ENCODE data around the gene NTN1. TPM values are rescaled to one million over a fixed set of nuclear protein-coding genes. Genes with fewer than 3 reads are reported as not detected.
"Not testable (repeated sequence)": the region's sequence is repeated elsewhere in the genome, so short reads cannot be mapped to it uniquely, and the experiment has no call there.

The NTN1 gene
- total and polyA plus RNA-seq, 2 experiments from 2014 or later = 0.11 to 0.21 TPM

GRCh38 chr17:9101356-9101755, 80.0 kb downstream of the NTN1 start:
- Histone ChIP-seq H3K9me2 (ENCODE audit: insufficient read depth) (no peaks in the 10 kb centered on the region), H3K27ac (no peak overlapping the region), H3K9me3 (ENCODE audit: low read depth) (no peaks in the 10 kb centered on the region), H3K4me2 (ENCODE audit: unreplicated experiment) (no peak overlapping the region), H3K4me3 (no peak overlapping the region), H3F3A (ENCODE audit: insufficient read depth) (no peaks in the 10 kb centered on the region), H3K27me3 (replicated peaks; ENCODE audit: insufficient read depth) (no peaks in the 10 kb centered on the region), H4K20me1 (ENCODE audit: insufficient read depth) (no peaks in the 10 kb centered on the region), H3K4me1 (ENCODE audit: insufficient read depth) (no peaks in the 10 kb centered on the region), H3K9ac (no peak overlapping the region), H3K79me2 (ENCODE audit: insufficient read depth) (no peaks in the 10 kb centered on the region), H2AFZ (no peak overlapping the region), H3K36me3 (ENCODE audit: low read depth) (no peaks in the 10 kb centered on the region)
- in situ Hi-C loops (cut with MboI) = no loop called here
- 11 to 13% methylated on average over 1 of the region's 1 CpG for WGBS, 2 experiments (ENCODE audit: low coverage in 1 of 2, low lambda C conversion rate in 2 of 2, missing lambda C conversion rate in 2 of 2)
- DNase-seq = no peak
- TF ChIP-seq EZH2 (IDR thresholded peaks at IDR 0.05; ENCODE audit: insufficient read depth, poor library complexity, severe bottlenecking) (no peak), EZH2phosphoT487 (IDR thresholded peaks at IDR 0.05; ENCODE audit: insufficient read depth, low read depth) (no peak)

GRCh38 chr17:9103193-9103592, 81.9 kb downstream of the NTN1 start:
- H3K9me2 ChIP-seq (ENCODE audit: insufficient read depth); H4K20me1 ChIP-seq (ENCODE audit: insufficient read depth); H3K27ac ChIP-seq; DNase-seq; H3K4me2 ChIP-seq (ENCODE audit: unreplicated experiment); H3K4me1 ChIP-seq (ENCODE audit: insufficient read depth); H3K79me2 ChIP-seq (ENCODE audit: insufficient read depth); H3F3A ChIP-seq (ENCODE audit: insufficient read depth); H3K9ac ChIP-seq; in situ Hi-C loops (cut with MboI); H2AFZ ChIP-seq; H3K4me3 ChIP-seq; H3K36me3 ChIP-seq (ENCODE audit: low read depth); H3K27me3 ChIP-seq (replicated peaks; ENCODE audit: insufficient read depth); H3K9me3 ChIP-seq (ENCODE audit: low read depth): not testable (repeated sequence)
- WGBS, 2 experiments (ENCODE audit: low coverage in 1 of 2, low lambda C conversion rate in 2 of 2, missing lambda C conversion rate in 2 of 2) = 78 to 84% methylated on average over 3 of the region's 3 CpGs

GRCh38 chr17:9104370-9105041, 83.2 kb downstream of the NTN1 start:
- no peak for TF ChIP-seq EZH2 (IDR thresholded peaks at IDR 0.05; ENCODE audit: insufficient read depth, poor library complexity, severe bottlenecking)
- TF ChIP-seq EZH2phosphoT487 (IDR thresholded peaks at IDR 0.05; ENCODE audit: insufficient read depth, low read depth) = no peak
- H3F3A ChIP-seq (ENCODE audit: insufficient read depth) = no peaks in the 10 kb centered on the region
- no peaks in the 10 kb centered on the region for H3K79me2 ChIP-seq (ENCODE audit: insufficient read depth)
- H3K4me3 ChIP-seq = no peak overlapping the region
- no peak overlapping the region for H3K27ac ChIP-seq
- in situ Hi-C loops (cut with MboI) = no loop called here
- H4K20me1 ChIP-seq (ENCODE audit: insufficient read depth) = no peaks in the 10 kb centered on the region
- H3K9me2 ChIP-seq (ENCODE audit: insufficient read depth) = no peaks in the 10 kb centered on the region
- no peak overlapping the region for H3K4me2 ChIP-seq (ENCODE audit: unreplicated experiment)
- H3K36me3 ChIP-seq (ENCODE audit: low read depth) = no peaks in the 10 kb centered on the region
- no peak overlapping the region for H3K9ac ChIP-seq
- no peaks in the 10 kb centered on the region for H3K4me1 ChIP-seq (ENCODE audit: insufficient read depth)
- H3K9me3 ChIP-seq (ENCODE audit: low read depth) = no peaks in the 10 kb centered on the region
- 22 to 24% methylated on average over 18 of the region's 18 CpGs for WGBS, 2 experiments (ENCODE audit: low coverage in 1 of 2, low lambda C conversion rate in 2 of 2, missing lambda C conversion rate in 2 of 2)
- H3K27me3 ChIP-seq (replicated peaks; ENCODE audit: insufficient read depth) = peaks cover 7% of the 10 kb centered on the region; the same call in 1 of the 2 replicates
- no peak for DNase-seq
- no peak overlapping the region for H2AFZ ChIP-seq

- H3K4me2 ChIP-seq (ENCODE audit: unreplicated experiment) = no peak overlapping the region
- no peak overlapping the region for H3K9ac ChIP-seq
- no peak overlapping the region for H2AFZ ChIP-seq
- H3K9me2 ChIP-seq (ENCODE audit: insufficient read depth) = no peaks in the 10 kb centered on the region
- no peak overlapping the region for H3K4me3 ChIP-seq
- H3K79me2 ChIP-seq (ENCODE audit: insufficient read depth) = no peaks in the 10 kb centered on the region
- H3K4me1 ChIP-seq (ENCODE audit: insufficient read depth) = no peaks in the 10 kb centered on the region
- DNase-seq = no peak
- TF ChIP-seq EZH2 (IDR thresholded peaks at IDR 0.05; ENCODE audit: insufficient read depth, poor library complexity, severe bottlenecking) = no peak
- TF ChIP-seq EZH2phosphoT487 (IDR thresholded peaks at IDR 0.05; ENCODE audit: insufficient read depth, low read depth) = no peak
- no peaks in the 10 kb centered on the region for H3F3A ChIP-seq (ENCODE audit: insufficient read depth)
- WGBS, 2 experiments (ENCODE audit: low coverage in 1 of 2, low lambda C conversion rate in 2 of 2, missing lambda C conversion rate in 2 of 2) = 54% methylated on average over 9 of the region's 9 CpGs
- in situ Hi-C loops (cut with MboI) = no loop called here
- H3K27me3 ChIP-seq (replicated peaks; ENCODE audit: insufficient read depth) = peaks cover 11% of the 10 kb centered on the region; the same call in 1 of the 2 replicates
- no peaks in the 10 kb centered on the region for H4K20me1 ChIP-seq (ENCODE audit: insufficient read depth)
- no peak overlapping the region for H3K27ac ChIP-seq
- no peaks in the 10 kb centered on the region for H3K9me3 ChIP-seq (ENCODE audit: low read depth)
- H3K36me3 ChIP-seq (ENCODE audit: low read depth) = no peaks in the 10 kb centered on the region
Measured at GRCh38 chr17:9105068-9105868, 84.0 kb downstream of the NTN1 start.

GRCh38 chr17:9106278-9106677, 85.0 kb downstream of the NTN1 start:
- DNase-seq; H3K9me2 ChIP-seq (ENCODE audit: insufficient read depth); in situ Hi-C loops (cut with MboI); H3F3A ChIP-seq (ENCODE audit: insufficient read depth); H3K36me3 ChIP-seq (ENCODE audit: low read depth); H3K27ac ChIP-seq; H2AFZ ChIP-seq; H3K4me3 ChIP-seq; H4K20me1 ChIP-seq (ENCODE audit: insufficient read depth); H3K9ac ChIP-seq; H3K4me1 ChIP-seq (ENCODE audit: insufficient read depth); H3K4me2 ChIP-seq (ENCODE audit: unreplicated experiment); H3K79me2 ChIP-seq (ENCODE audit: insufficient read depth); H3K9me3 ChIP-seq (ENCODE audit: low read depth): not testable (repeated sequence)
- WGBS, 2 experiments (ENCODE audit: low coverage in 1 of 2, low lambda C conversion rate in 2 of 2, missing lambda C conversion rate in 2 of 2) = 85 to 94% methylated on average over 7 to 9 of the region's 9 CpGs
- peaks cover 11% of the 10 kb centered on the region; the same call in 1 of the 2 replicates for H3K27me3 ChIP-seq (replicated peaks; ENCODE audit: insufficient read depth)
